Muscle of leg (tissue), 11 donors: ENCODE data around the gene CERCAM. TPM values are rescaled to one million over a fixed set of nuclear protein-coding genes. Genes with fewer than 3 reads are reported as not detected.
"Not testable (repeated sequence)": the region's sequence is repeated elsewhere in the genome, so short reads cannot be mapped to it uniquely, and the experiment has no call there.

Experiments
- DNase-seq: peaks from one replicate; pipeline ENCODE4 v3.0.0; 2013
- H3K27ac ChIP-seq: one replicate; pipeline ENCODE4 v1.5.1; 2013; ENCODE audit warnings: mild to moderate bottlenecking, low read length, control low read depth
- H3K27me3 ChIP-seq: one replicate; pipeline ENCODE4 v1.6.1; 2013; ENCODE audit warnings: low read length; ENCODE audit not compliant: control insufficient read depth, insufficient read depth
- H3K36me3 ChIP-seq: one replicate; pipeline ENCODE4 v1.6.1; 2013; ENCODE audit warnings: low read length; ENCODE audit not compliant: control insufficient read depth, insufficient read depth
- H3K4me1 ChIP-seq: one replicate; pipeline ENCODE4 v1.6.1; 2013; ENCODE audit warnings: low read length; ENCODE audit not compliant: control insufficient read depth, insufficient read depth
- H3K4me3 ChIP-seq: one replicate; pipeline ENCODE4 v1.5.1; 2013; ENCODE audit warnings: low read length, control low read depth
- H3K9me3 ChIP-seq: replicated peaks from 2 replicates; pipeline ENCODE4 v1.6.1; 2013; ENCODE audit warnings: low read depth, low read length; ENCODE audit not compliant: control insufficient read depth
- WGBS: methylation state at CpG from one replicate; pipeline ENCODE4 v1.1.5; 2013; ENCODE audit warnings: missing lambda C conversion rate; ENCODE audit not compliant: insufficient coverage; 5-methylcytosine and 5-hydroxymethylcytosine counted together
- polyA plus RNA-seq, 8 donors: library from polyadenylated mRNA; unstranded; fragments of 120-200 nt; gene quantifications; one replicate each; pipeline versions ENCODE4 v1.2.1 to v1.2.3, GENCODE V29; 2013; ENCODE audit warnings: inconsistent platforms in 1 of 8, low replicate concordance in 1 of 8; ENCODE audit not compliant: insufficient read length in 8 of 8, insufficient read depth in 1 of 8
- total RNA-seq: library from RNA; stranded (reverse); fragments of 120-200 nt; gene quantifications from one replicate; pipeline ENCODE4 v1.2.4, GENCODE V29; 2013

Gene CERCAM
- total and polyA plus RNA-seq, 9 donors, result 57.6 to 109 (median 95.6) TPM

- Histone ChIP-seq H3K27ac (no peak overlapping the region), H3K36me3 (peaks cover 65% of the 10 kb centered on the region), H3K4me3 (no peak overlapping the region), H3K9me3 (no peaks in the 10 kb centered on the region), H3K27me3 (no peaks in the 10 kb centered on the region), H3K4me1 (no peaks in the 10 kb centered on the region)
- DNase-seq, result no peak
- WGBS, result 67% methylated on average over 11 of the region's 22 CpGs
Observed at GRCh38 chr9:128428644-128429512, 8.2 kb downstream of the CERCAM start.

DNA sequence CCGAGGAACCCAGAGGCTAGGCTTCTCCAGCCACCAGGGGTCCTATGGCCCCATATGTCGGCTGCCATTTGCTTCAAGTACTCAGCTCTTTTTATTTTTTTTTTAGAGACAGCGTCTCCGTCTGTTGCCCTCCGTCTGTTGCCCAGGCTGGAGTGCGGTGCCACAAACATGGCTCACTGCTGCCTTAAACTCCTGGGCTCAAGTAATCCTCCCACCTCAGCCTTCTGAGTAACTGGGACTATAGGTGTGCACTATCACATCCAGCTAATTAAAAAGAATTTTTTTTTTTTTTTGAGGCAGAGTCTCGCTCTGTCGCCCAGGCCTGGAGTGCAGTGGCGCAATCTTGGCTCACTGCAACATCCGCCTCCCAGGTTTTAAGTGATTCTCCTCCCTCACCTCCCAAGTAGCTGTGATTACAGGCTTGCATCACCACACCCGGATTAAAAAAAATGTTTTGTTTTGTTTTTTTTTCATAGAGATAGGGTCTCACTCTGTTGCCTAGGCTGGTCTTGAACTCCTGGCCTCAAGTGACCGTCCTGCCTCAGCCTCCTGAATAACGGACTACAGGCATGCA is 8.9 kb downstream of the CERCAM start:
- Histone ChIP-seq H3K36me3 (peaks cover 65% of the 10 kb centered on the region), H3K27ac (no peak overlapping the region), H3K9me3 (no peaks in the 10 kb centered on the region), H3K27me3 (no peaks in the 10 kb centered on the region), H3K4me3 (no peak overlapping the region), H3K4me1 (no peaks in the 10 kb centered on the region)
- no CpG with 5 or more reads among the region's 13 CpGs for WGBS
- DNase-seq, result no peak

DNA sequence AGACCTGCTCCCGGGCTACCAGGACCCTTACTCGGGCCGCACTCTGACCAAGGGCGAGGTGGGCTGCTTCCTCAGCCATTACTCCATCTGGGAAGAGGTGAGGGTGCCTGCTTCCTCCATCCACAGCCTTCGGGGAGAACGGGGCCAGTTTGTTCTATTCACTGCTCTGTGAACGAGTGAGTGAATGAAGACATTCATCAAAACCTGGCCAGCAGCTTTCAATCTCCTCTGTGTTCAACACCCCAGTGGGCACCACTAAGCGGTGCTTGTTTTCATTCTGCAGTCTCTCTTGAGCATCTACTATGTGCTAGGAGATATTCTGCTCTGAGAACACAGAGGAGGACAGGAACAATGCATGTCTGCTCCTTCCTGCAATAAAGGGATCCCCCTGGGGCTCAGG is 10.6 kb downstream of the CERCAM start:
- WGBS, result 85% methylated on average over 5 of the region's 8 CpGs
- Histone ChIP-seq H3K36me3 (peaks cover 64% of the 10 kb centered on the region), H3K27me3 (no peaks in the 10 kb centered on the region)

GRCh38 chr9:128434340-128434739 is 13.7 kb downstream of the CERCAM start:
- DNase-seq, result no peak
- no peak overlapping the region for H3K27ac ChIP-seq
- no peak overlapping the region for H3K4me3 ChIP-seq
- H3K27me3 ChIP-seq, result no peaks in the 10 kb centered on the region
- WGBS, result 88% methylated on average over 17 of the region's 17 CpGs
- H3K36me3 ChIP-seq, result peaks cover 54% of the 10 kb centered on the region
- H3K4me1 ChIP-seq, result peaks cover 8% of the 10 kb centered on the region
- no peaks in the 10 kb centered on the region for H3K9me3 ChIP-seq

More for the DNA sequence above, 10.6 kb downstream of the CERCAM start:
- Histone ChIP-seq H3K4me1 (no peaks in the 10 kb centered on the region), H3K27ac (no peak overlapping the region), H3K9me3 (no peaks in the 10 kb centered on the region), H3K4me3 (no peak overlapping the region)
- no peak for DNase-seq

- no peaks in the 10 kb centered on the region for H3K9me3 ChIP-seq
- DNase-seq, result no peak
- no peak overlapping the region for H3K27ac ChIP-seq
- peaks cover 51% of the 10 kb centered on the region for H3K36me3 ChIP-seq
- H3K4me3 ChIP-seq, result no peak overlapping the region
- H3K27me3 ChIP-seq, result no peaks in the 10 kb centered on the region
- peaks cover 8% of the 10 kb centered on the region for H3K4me1 ChIP-seq
- WGBS, result 80% methylated on average over 17 of the region's 18 CpGs
Observed at GRCh38 chr9:128435611-128436010, 15.0 kb downstream of the CERCAM start.

DNA sequence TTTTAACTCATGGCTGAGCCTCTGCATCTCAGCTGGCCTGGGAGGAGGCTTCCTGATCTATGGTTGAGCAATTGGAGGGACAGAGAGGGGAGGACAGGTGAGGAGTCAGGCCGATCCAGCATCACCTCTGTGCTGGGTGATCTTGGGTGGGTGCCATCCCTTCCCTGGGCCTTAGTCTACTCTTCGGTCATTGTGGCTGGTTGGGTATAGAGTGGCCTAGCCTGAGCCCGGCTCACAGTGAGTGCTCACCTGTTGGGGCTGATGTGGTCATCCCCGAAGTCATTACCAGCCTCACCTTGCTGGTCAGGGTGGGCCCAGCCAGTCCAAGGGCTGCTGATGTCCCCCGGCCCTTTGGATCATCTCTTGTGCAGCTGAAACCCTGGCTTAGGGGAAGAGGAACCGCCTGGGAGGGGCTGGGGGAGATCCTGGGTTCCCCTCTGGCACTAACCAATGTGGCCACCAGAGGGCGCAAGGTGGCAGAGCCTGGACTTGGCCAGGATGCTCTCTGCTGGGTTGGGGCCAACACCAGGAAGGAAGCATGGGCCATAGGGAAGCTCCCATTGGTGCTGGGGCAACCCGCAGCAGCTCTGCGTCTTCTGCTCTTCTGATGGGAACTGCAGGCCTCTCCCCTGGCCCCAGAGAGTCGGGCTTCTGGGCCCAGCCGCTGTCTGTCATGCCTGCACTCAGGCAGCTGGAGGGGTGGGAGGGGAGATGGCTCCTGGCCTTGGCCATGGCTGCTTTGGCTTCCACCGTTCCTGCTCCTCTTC is 17.9 kb downstream of the CERCAM start:
- peak; percentile 89 for DNase-seq
- no peak overlapping the region for H3K4me3 ChIP-seq
- 23% methylated on average over 7 of the region's 12 CpGs for WGBS

DNA sequence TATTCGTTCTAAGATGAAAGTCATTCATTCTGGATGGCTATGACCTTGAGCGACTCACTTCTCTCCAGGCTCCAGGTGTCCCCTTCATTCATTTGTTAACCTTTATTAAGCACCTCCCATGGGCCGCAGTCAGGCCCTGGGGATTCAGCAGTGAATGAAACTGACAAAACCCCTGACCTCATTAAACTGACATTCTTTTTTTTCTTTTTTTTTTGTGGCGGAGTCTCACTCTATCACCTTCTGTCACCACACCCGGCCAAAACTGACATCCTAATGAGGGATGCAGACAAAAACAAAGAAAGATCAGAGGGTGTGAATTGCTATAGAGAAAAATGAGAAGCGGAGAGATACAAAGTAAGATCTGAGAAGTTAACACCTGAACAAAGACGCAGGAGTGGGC is 18.6 kb downstream of the CERCAM start:
- Histone ChIP-seq H3K9me3 (no peaks in the 10 kb centered on the region), H3K4me3 (no peak overlapping the region), H3K36me3 (peaks cover 23% of the 10 kb centered on the region), H3K27me3 (no peaks in the 10 kb centered on the region), H3K27ac (peak overlapping the region; percentile 49), H3K4me1 (peaks cover 8% of the 10 kb centered on the region)
- DNase-seq, result no peak
- WGBS, result 96% methylated on average over 4 of the region's 7 CpGs

More for the DNA sequence above, 17.9 kb downstream of the CERCAM start:
- peaks cover 8% of the 10 kb centered on the region for H3K4me1 ChIP-seq
- H3K36me3 ChIP-seq, result peaks cover 30% of the 10 kb centered on the region
- H3K27me3 ChIP-seq, result no peaks in the 10 kb centered on the region
- H3K27ac ChIP-seq, result peak overlapping the region; percentile 54
- H3K9me3 ChIP-seq, result no peaks in the 10 kb centered on the region

- Histone ChIP-seq H3K36me3 (peaks cover 4% of the 10 kb centered on the region), H3K27ac (no peak overlapping the region), H3K9me3 (no peaks in the 10 kb centered on the region), H3K4me3 (no peak overlapping the region), H3K27me3 (no peaks in the 10 kb centered on the region), H3K4me1 (peaks cover 8% of the 10 kb centered on the region)
- no peak for DNase-seq
- 35% methylated on average over 3 of the region's 6 CpGs for WGBS
Observed at GRCh38 chr9:128442150-128442549, 21.5 kb downstream of the CERCAM start.

GRCh38 chr9:128446505-128446904 is 25.8 kb downstream of the CERCAM start:
- H3K4me1 ChIP-seq, DNase-seq, H3K4me3 ChIP-seq, H3K27ac ChIP-seq, H3K27me3 ChIP-seq, H3K9me3 ChIP-seq, H3K36me3 ChIP-seq: not testable (repeated sequence)
- WGBS, result 100% methylated on average over 1 of the region's 5 CpGs

GRCh38 chr9:128448746-128449145 is 28.1 kb downstream of the CERCAM start:
- no peak overlapping the region for H3K4me3 ChIP-seq
- no CpG with 5 or more reads among the region's 2 CpGs for WGBS
- H3K36me3 ChIP-seq, result no peaks in the 10 kb centered on the region
- H3K27me3 ChIP-seq, result no peaks in the 10 kb centered on the region
- DNase-seq, result no peak
- no peak overlapping the region for H3K27ac ChIP-seq
- no peaks in the 10 kb centered on the region for H3K9me3 ChIP-seq
- H3K4me1 ChIP-seq, result no peaks in the 10 kb centered on the region
